Limb (tissue), 2 donors: ENCODE results near the gene NUAK1.
"Not testable (repeated sequence)": the region's sequence is repeated elsewhere in the genome, so short reads cannot be mapped to it uniquely, and the experiment has no call there.

Experiments used
- DNase-seq, 2 donors: peaks; one replicate each; pipeline ENCODE4 v3.0.0-alpha.2; 2016; ENCODE audit errors: extremely low spot score in 2 of 2

Gene NUAK1

DNA sequence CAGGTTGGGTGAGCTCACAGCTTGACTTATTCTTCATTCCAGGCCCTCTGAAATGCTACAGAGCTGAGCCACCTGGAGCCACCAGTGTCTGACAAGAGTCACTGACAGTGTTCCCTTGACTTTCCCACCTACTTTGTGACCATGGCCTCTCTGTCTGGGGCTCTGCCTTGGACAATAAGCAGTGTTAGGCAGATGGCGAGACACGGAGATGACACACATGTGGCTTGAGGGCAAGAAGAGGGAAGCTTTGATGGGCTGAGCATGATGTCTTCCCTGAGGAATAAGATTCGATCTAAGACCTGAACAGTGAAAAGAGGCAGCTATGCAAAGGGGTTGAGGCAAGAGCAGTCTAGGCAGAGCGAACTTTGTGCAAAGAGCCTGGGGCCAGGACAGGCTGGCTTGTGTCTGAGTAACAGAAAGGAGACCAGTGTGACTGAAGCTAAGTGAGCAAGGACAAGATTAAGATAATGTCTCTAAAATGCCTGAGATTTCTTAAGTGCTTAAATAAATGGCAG, 105.5 kb downstream of the NUAK1 start:
- DNase-seq, result no peak

DNA sequence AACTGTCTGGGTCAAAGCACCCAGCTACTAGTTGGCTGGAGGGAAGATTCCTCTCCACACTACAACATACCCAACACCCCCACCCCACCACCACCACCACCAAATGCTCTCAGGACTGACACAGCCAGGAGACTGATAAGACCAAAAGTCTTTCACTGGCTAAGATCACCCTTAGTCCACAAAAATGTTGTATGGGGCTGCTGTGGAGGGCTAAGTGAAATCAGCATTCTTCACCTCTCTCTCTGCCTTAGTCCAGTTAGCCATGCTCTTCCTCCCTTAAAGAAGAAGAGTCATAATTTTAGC, 106.2 kb downstream of the NUAK1 start:
- DNase-seq, result no peak

DNA sequence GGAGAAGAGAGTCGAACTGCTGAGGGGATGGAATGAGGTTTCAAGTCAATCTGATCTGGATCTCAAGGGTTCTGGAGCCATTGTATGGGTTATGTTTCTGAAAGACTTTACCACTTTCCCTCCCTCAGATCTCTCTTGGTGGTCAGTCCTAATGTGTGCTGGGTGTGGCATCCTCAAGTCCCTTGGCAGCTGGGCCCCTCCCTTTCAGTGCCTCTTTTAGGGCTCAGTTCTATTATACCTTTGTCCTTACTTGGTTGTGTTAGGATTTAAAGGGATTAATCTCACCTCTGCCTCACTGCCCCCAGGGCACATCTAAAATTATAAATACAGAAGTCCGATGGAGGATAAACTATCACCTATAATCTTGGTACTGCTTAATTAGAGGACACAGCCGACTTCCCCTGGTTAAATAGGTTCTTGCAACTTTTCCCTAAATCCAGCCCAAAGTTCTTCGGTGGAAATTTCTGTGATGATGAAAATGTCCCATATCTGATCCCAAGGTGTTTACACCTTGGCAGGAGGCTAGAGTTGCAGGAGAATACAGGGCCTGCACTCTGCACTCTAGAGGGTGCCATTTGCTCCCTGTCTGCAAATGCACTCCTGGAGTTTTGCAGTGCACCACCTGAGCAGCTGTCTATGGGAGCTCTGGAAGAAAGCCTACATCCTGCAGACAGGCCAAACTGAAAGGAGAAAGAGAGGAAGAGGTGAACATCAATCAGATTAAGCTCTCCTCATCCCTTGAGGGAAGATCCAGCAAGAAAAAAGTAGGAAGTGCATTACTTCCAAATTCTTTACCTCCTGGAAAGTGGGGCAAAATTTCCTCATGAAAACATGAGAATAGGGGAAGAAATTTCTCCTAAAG, 106.8 kb downstream of the NUAK1 start:
- DNase-seq, result no peak

DNA sequence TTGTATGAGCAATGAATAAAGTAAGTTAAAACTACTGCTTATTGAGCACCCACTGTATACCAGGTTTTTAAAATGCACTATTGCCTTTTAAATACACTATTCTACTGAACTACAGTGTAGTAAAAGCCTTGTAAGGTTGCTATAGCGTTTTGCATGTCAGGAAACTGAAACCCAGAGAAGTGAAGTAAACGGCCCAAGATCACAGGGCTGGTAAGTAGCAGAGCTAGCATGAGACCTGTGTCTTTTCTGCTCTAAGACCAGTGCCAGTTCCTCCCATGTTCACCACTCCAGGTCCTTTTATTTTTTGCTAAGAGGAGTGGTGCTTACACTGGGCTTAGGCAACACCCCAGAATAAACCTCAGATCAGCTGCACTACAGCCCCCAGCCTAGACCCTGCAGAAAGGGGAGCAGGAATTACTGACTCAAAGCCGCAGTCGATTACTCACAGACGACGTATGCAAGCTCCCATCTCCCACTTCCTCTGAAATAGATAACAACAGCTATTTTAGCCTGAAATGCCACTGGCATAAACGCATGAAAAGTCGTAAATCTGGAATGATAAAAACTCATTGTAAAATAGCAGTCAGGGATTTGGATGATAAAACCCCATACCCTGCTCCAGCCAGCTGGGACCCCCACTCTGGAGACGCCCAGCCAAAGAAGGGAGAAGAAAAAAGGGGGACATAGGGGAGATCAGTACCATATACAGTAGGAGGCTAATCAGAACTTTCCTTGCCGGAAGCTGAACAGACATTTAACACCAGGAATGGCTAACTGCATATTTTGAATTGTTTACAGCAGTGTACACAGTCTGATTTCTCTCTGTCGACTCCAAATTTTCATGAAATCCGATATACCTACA, 108.3 kb downstream of the NUAK1 start:
- no peak for DNase-seq

DNA sequence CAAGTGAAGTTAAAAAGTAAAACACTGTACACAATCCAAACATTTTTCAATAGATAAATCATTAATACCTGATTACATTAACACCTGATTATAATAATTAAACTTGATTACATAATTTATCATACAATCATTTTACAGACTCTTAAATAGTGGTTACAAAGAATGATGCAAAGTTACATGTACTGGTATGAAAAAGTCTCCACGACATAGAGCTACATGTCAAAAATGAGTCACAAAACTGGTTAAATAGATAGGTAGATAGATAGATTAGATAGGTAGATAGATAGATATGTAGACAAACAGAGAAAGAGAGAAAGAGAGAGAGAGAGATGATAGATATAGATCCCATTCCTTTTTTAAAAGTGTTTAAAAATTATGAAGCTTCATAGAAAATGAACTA, 109.2 kb downstream of the NUAK1 start:
- DNase-seq, result no peak

DNA sequence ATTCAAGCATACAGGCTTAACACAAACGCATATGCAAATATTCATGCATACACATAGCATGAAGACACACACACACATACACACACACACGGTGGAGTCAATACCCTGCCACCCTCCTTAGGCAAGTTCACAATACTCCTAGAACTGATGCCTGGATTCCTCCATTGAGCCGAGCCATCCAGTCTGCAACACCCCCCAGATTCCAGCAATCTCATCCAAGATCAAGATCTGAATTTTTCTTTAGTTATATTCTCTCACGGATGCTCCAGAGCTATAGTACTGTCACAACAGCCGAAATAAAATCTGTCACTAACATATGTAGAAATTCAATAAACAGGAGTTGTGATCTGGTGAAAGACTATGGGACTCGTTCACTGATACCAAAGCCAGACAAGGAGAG, 110.8 kb downstream of the NUAK1 start:
- no peak for DNase-seq

DNA sequence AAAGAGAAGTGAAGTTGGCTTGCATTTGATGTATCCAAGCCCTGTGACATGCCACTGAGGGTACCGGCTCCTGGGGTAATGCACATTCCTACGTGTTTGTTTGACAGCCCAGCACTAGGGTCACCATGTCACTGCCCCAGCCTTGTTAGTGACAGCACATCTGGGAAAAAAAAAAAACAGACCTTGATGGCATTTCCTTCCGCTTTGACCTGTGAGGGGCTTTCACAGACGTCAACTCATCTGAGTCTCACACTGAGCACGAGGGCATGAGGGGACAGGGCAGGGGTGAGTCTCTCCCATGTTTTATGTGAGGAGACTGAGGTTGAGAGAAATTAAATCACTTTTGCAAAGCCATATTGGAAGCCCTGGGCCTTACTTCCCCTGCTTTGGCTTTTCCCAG, 111.5 kb downstream of the NUAK1 start:
- no peak for DNase-seq

DNA sequence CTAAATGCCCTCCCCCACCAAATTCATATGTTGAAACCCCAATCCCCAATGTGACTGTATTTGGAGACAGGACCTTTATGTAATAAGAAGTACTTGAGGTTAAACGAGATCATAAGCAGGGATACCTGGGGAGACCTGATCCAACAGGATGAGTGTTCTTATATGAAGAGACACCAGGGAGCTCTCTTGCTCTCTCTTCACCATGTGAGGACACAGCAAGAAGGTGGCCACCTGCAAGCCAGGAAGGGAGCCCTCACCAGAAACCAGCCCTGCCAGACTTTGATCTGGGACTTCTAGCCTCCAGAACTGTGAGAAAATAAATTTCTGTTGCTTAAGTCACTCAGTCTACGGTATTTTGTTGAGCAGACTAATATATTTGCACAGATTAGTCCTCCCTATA, 113.6 kb downstream of the NUAK1 start:
- no peak for DNase-seq

DNA sequence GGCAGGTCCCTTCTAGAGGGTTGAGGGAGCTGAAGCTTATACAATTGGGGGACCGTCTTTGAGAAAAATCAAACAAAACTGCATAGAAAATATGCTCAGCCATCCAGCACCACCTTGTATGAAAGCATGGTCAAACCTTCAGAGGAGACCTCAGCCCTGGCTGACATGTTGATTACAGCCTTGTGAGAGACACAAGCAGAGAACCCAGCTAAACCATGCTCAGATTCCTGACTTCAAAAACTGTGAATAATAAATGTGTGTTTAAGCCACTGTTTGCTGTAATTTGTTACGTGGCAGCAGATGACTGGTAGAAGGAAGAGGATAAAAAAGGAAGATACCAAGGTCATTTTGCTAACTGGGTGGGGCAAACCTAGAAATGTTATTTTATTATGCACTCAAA, 115.7 kb downstream of the NUAK1 start:
- DNase-seq, result no peak

DNA sequence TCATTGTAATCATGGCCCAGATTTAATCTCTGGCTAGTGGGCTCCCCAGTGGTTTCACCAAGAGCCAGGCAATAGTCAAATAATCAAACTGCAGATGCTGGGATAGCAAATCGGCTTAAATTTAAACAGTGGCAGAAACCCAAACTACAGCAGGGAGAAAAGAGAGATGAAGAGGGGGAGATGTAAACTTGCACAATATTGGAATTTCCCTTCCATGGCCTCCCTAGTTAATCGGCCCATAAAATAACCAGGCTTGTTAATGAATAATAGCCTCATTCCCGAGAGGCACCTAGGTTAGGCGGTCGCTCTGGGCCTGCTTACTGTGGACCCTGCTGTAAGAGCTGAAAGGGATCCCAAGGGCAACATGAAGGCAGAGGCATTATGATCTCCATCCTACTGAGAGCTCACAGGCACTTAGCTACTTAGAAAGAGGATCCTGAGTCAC, 116.2 kb downstream of the NUAK1 start:
- no peak for DNase-seq

DNA sequence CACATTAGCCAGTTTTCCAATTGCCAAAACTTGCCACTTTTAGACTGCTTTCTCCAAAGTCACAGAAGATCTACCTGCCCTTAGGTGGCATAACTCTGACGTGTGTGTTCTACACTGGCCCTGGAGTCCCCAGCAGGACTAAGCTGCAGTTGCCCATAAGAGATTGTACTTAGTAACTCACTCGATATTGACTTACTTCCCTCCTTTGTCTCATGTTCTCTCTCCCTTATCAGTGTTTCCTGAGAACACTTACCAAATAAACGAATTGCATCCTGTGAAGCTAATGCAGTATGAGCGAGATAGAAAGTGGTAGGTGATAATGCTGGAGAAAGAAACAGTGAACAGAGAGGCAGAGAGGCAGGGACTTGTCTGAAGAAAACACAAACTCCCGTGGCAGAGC, 117.2 kb downstream of the NUAK1 start:
- no peak for DNase-seq

DNA sequence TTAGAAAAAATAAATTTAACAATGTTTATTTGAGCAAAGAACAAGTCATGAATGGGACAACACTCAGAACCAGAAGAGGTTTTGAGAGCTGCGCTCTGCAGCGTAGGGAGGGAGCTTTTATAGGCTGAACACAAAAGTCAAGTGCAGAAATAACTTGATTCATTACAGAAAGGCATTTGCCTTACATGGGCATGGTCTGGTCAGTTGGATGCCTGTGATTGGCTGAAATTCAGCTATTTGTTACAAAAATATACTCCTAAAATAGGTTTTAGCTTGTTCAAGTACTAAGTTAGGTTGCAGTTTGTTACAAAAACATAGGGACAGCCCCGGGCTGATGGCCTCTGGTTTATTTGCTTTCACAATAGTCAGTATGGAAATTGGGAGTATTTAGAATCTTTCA, 118.0 kb downstream of the NUAK1 start:
- DNase-seq, result no peak

DNA sequence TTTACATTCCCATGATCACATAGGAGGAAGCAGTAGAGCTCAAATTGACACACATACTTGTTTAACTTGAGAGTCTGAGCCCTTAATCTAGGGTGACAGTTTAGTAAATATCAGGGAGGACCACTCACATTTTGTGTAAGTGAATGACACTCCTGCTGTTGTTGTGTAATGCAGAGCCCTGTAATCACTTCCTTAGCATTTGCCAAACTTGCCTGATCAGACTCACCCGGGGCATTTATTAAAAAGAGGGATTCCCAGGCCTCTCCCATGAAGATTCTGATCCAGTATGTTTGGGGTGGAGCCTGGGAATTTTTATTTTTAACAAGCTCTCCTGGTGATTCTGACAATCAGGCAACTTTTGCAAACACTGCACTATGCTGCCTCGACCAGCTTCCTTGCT, 119.6 kb downstream of the NUAK1 start:
- DNase-seq, result no peak

DNA sequence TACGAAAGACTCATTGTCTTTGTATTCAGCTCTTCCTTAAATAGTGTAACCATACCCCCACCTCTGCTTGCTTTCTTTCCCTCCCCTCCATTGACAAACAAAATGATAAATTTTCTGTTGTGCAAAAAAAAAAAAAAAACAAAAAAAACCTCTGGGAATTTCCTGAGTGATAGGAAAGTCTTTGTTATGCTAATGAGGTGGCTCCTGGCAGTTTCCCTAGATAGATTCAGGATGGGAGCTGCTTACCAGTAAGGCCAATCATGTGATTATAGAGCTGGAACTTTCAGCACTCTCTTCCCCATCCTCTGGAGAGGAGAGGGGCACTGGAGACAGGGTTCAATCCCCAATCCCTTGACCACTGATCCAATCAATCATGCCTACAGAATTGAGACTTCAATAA, 120.5 kb downstream of the NUAK1 start:
- DNase-seq, result no peak

DNA sequence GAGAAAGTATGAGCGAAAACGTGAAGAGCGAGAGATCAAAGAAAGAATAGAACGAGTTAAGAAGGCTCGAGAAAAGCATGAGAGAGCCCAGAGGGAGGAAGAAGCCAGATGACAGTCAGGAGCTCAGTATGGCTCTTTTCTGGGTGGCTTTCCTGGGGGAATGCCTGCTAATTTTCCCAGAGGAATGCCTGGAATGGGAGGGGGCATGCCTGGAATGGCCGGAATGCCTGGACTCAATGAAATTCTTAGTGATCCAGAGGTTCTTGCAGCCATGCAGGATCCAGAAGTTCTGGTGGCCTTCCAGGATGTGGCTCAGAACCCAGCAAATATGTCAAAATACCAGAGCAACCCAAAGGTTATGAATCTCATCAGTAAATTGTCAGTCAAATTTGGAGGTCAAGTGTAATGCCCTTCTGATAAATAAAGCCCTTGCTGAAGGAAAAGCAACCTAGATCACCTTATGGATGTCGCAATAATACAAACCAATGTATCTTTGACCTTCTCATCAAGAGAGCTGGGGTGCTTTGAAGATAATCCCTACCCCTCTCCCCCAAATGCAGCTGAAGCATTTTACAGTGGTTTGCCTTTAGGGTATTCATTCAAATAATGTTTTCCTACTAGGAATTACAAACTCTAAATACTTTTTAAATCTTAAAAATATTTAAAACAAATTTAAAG, 122.0 kb downstream of the NUAK1 start:
- not testable (repeated sequence) for DNase-seq

DNA sequence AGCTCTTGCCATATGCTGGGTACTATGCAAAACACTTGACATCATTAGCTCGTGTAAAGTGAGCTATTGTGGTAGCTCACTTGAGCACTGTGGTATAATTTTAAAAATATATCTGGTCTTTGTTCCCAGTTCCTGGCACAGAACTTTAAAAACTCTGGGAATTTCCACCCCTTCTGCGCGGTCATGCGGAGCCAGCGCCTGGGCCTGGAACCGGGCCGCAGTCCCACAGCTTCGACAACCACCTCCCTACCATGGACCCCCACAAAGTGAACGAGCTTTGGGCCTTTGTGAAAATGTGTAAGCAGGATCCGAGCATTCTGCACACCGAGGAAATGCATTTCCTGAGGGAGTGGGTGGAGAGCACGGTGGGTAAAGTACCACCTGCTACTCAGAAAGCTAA, 123.1 kb downstream of the NUAK1 start:
- DNase-seq, result no peak

DNA sequence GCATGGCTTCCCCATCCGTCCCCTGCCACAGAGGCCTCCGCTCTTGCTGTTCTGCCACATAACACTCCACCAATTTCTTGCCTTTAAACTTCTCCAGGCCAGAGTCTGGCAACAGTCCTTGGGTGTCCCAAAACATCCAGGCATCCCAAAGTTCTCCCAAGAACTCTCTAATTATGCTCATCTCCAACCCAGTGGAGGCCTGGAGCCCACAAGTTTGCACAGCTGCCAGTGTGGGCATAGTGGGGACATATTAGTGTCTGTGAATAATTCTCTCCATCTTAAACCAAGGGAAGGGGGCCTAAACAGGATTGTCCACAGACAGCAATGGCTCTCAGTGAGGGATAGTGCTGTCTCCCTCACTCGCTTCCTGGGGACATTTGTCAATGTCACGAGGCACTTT, 124.8 kb downstream of the NUAK1 start:
- DNase-seq, result no peak
